ENCODE results near the gene CEP104.

Gene CEP104

DNA sequence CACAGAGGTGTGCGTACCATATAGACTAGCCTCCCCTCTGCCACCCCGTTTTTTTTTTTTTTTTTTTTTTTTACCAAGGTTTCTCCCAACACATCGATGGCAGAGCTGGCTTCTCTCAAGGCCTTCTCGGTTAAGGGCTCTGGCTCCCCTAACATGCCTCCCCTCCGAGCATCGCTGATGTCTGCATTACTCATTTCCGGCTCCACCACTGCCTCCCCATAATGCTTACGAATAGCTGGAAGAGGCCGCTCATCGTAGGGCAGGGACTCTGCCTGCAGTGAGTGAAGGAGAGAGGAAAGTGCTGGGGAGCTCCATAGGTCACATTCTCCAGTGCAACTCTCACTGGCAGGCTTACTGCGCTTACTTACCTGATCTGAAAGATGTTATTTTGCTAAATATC is 20.6 kb downstream of the CEP104 start:
- H3K4me3 Mint-ChIP-seq, result no peak overlapping the region
- no peaks in the 10 kb centered on the region for H3K27me3 Mint-ChIP-seq
- H3K36me3 Mint-ChIP-seq (ENCODE audit: low read depth), result peaks cover 87% of the 10 kb centered on the region
- peaks cover 10% of the 10 kb centered on the region for H3K9me3 Mint-ChIP-seq
- H3K27ac Mint-ChIP-seq, result no peak overlapping the region
- no peaks in the 10 kb centered on the region for H3K4me1 Mint-ChIP-seq (ENCODE audit: low read depth)
- DNase-seq, result no peak

DNA sequence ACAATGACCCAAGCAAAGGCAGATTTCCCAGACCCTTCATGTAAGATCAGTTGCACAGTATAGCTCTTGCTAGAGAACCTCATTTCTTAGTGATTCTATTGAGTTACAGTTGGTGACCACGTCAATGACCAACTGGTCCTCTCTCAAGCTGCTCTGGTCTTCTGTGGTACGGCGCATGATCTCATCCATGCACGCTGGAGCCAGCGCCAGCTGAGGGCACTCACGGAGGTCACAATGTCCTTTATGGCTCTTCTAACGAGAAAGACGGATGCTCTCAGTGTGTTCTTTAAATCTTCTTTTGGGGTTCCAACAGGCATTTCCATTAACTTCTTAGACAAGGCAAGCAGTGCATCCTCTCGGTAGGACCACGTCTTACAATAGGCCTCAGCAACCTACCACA is 22.3 kb downstream of the CEP104 start:
- no peaks in the 10 kb centered on the region for H3K4me1 Mint-ChIP-seq (ENCODE audit: low read depth)
- no peak overlapping the region for H3K4me3 Mint-ChIP-seq
- H3K9me3 Mint-ChIP-seq, result peaks cover 10% of the 10 kb centered on the region
- no peak for DNase-seq
- no peaks in the 10 kb centered on the region for H3K27me3 Mint-ChIP-seq
- no peak overlapping the region for H3K27ac Mint-ChIP-seq
- peaks cover 90% of the 10 kb centered on the region for H3K36me3 Mint-ChIP-seq (ENCODE audit: low read depth)

DNA sequence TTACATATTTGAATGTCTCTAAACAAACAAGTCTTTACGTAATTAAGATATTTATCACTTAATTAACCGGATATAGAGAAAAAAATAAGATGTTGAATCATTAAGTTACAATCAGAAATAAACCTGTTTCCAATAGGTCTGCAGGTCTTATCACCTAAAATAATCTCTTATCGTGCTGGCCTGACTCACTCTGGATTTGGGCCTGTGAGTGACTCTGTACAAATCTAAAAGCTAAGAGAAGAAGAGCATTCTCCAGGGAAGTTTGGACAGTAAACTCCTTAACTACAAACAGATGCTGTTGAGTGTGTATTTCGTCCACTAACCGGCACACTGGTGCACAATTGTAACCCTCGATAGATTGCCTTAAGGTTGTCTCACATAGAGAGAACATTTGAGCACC is 25.3 kb downstream of the CEP104 start:
- Mint-ChIP-seq H3K27ac (no peak overlapping the region), H3K4me3 (no peak overlapping the region), H3K9me3 (no peaks in the 10 kb centered on the region), H3K36me3 (ENCODE audit: low read depth) (peaks cover 88% of the 10 kb centered on the region), H3K27me3 (no peaks in the 10 kb centered on the region), H3K4me1 (ENCODE audit: low read depth) (no peaks in the 10 kb centered on the region)
- no peak for DNase-seq

DNA sequence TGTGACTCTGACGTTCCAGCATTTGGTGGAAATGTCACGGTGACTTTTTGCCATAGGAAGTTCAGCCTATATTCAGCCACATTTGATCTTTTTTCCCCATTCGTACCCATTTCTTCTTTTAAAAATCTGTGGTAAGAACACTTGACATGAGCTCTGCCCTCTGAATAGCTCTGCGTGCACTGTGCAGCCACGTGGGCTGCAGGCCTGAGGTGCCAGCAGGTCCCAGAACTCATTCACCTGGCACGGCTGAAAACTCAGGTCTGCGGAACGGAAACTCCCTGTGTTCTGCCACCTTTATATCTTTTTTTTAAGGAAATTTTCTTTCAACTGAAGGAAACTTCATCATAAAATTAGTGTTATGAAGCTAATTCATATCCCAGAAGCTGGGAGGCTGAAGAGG is 28.6 kb downstream of the CEP104 start:
- Mint-ChIP-seq H3K4me3 (no peak overlapping the region), H3K36me3 (ENCODE audit: low read depth) (peaks cover 85% of the 10 kb centered on the region), H3K4me1 (ENCODE audit: low read depth) (no peaks in the 10 kb centered on the region), H3K9me3 (no peaks in the 10 kb centered on the region), H3K27ac (no peak overlapping the region), H3K27me3 (no peaks in the 10 kb centered on the region)
- no peak for DNase-seq

DNA sequence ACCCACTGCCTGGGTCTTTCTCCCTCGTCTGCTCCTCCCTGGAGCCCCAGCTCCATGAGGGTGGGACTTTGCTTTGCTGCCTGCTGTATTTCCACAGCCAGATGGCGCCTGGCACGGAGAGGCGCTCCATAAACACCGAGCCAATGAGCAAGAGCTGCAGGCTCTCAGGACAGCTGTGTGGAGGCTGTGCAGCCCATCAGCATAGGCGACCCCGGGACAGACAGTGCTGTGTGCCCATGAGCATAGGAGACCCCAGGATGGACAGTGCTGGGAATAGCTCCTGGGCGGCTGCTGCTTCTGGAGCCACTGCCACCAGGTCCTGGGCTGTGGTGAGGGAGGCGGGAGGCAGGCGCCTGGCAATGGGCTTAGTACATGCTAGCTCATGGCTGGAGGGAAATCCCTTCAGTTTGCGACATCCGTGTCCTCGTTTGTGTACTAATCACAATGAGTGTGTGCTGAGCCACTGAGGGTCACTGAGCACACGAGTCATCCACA is 29.2 kb downstream of the CEP104 start:
- H3K9me3 Mint-ChIP-seq, result no peaks in the 10 kb centered on the region
- no peak overlapping the region for H3K4me3 Mint-ChIP-seq
- no peaks in the 10 kb centered on the region for H3K4me1 Mint-ChIP-seq (ENCODE audit: low read depth)
- H3K27me3 Mint-ChIP-seq, result no peaks in the 10 kb centered on the region
- peaks cover 86% of the 10 kb centered on the region for H3K36me3 Mint-ChIP-seq (ENCODE audit: low read depth)
- no peak for DNase-seq
- no peak overlapping the region for H3K27ac Mint-ChIP-seq

DNA sequence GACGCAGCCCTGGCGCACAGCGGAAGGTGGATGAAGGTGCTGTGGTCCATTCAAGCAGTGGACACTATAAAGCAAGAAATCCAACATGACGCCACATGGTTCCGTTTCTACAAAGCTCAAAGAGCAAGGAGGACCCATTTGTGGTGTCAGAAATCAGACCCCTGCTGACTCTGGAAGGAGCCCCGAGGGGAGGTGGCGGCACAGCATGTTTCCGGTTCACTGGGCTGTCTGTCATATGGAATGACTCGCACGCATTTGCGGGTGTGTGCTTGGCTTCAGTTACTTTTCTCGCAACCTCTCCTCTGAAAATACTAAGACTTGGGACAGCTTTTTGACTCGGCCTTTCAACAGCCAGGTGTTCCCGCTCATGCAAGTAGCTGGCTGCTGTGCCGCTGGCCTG is 31.7 kb downstream of the CEP104 start:
- no peak overlapping the region for H3K4me3 Mint-ChIP-seq
- no peak for DNase-seq
- no peak overlapping the region for H3K27ac Mint-ChIP-seq
- H3K27me3 Mint-ChIP-seq, result no peaks in the 10 kb centered on the region
- peaks cover 86% of the 10 kb centered on the region for H3K36me3 Mint-ChIP-seq (ENCODE audit: low read depth)
- no peaks in the 10 kb centered on the region for H3K9me3 Mint-ChIP-seq
- no peaks in the 10 kb centered on the region for H3K4me1 Mint-ChIP-seq (ENCODE audit: low read depth)

DNA sequence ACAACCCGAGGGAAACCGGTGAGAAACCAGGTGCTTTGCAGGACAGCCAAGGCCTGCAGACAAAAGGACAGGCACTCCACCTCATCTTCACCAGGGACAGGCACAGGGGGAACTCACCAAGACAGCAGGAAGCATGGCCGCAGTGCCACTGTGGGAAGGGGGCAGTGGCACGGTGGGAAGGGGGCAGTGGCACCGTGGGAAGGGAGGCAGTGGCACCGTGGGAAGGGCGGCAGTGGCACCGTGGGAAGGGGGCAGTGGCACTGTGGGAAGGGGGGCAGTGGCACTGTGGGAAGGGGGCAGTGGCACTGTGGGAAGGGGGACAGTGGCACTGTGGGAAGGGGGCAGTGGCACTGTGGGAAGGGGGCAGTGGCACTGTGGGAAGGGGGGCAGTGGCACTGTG is 32.4 kb downstream of the CEP104 start:
- no peak overlapping the region for H3K27ac Mint-ChIP-seq
- no peak overlapping the region for H3K4me3 Mint-ChIP-seq
- peaks cover 85% of the 10 kb centered on the region for H3K36me3 Mint-ChIP-seq (ENCODE audit: low read depth)
- no peaks in the 10 kb centered on the region for H3K27me3 Mint-ChIP-seq
- H3K9me3 Mint-ChIP-seq, result no peaks in the 10 kb centered on the region
- no peaks in the 10 kb centered on the region for H3K4me1 Mint-ChIP-seq (ENCODE audit: low read depth)
- DNase-seq, result no peak

DNA sequence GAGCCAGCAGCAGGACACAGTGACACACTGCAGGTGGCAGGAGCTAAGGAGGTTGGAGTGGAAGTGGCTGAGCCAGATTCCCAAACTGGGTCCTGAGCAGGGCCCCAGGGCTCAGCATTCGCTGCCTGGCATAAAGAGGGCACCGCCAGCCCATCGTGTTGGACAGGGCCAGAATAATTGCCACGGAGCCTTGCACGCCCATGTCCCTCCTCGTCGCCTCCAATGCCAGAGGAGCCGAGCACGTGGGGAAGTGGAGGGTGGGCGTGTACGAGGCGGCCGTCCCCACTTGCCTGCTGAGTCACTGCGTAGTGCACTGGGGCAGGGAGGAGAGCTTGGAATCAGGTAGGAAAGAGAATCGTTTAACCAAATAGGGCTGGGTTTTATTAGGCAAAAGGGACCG is 34.6 kb downstream of the CEP104 start:
- Mint-ChIP-seq H3K9me3 (no peaks in the 10 kb centered on the region), H3K4me3 (no peak overlapping the region), H3K27me3 (no peaks in the 10 kb centered on the region), H3K27ac (no peak overlapping the region), H3K4me1 (ENCODE audit: low read depth) (no peaks in the 10 kb centered on the region), H3K36me3 (ENCODE audit: low read depth) (peaks cover 74% of the 10 kb centered on the region)
- no peak for DNase-seq

DNA sequence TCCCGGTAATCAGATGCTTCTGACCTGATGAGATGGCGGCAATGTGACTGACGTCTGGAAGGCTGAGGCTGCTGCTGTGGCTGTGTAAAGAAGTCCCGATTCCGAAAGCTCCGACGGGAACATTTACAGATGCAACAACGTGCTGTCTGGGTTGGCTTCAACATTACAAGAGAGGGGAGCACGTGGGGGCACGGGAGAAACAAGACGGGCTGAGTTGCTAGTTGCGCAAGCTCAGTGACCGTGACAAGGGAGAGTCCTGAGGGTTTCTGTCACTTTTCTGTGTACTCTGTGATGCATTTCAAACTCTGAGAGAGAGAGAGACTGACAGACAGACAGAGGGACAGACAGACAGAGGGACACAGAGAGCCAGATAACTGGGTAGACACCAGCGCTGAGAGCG is 35.1 kb downstream of the CEP104 start:
- no peak for DNase-seq

DNA sequence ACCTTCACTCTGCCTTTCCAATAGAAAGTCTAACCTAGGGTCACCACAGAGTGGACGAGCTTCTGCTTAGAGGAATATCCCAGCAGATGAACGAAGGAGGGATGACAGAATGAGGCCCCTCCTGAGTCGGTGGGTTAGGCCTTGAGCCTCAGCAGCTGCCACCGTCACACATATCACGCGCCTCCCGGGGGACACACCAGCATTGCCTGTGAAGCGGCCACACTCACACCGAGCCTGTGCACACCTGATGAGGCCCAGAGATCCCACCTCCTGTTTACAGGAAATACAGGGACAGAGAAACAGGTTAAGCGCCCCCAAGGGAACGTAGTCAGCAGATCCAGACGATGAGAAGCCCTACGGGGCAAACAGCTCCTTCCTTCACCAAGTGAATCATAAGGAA is 35.6 kb downstream of the CEP104 start:
- no peak overlapping the region for H3K27ac Mint-ChIP-seq
- no peaks in the 10 kb centered on the region for H3K9me3 Mint-ChIP-seq
- no peak for DNase-seq
- H3K4me3 Mint-ChIP-seq, result no peak overlapping the region
- H3K27me3 Mint-ChIP-seq, result no peaks in the 10 kb centered on the region
- peaks cover 69% of the 10 kb centered on the region for H3K36me3 Mint-ChIP-seq (ENCODE audit: low read depth)
- no peaks in the 10 kb centered on the region for H3K4me1 Mint-ChIP-seq (ENCODE audit: low read depth)

More for the DNA sequence above, 35.1 kb downstream of the CEP104 start:
- no peak overlapping the region for H3K4me3 Mint-ChIP-seq
- no peaks in the 10 kb centered on the region for H3K27me3 Mint-ChIP-seq
- no peaks in the 10 kb centered on the region for H3K4me1 Mint-ChIP-seq (ENCODE audit: low read depth)
- peaks cover 73% of the 10 kb centered on the region for H3K36me3 Mint-ChIP-seq (ENCODE audit: low read depth)
- H3K27ac Mint-ChIP-seq, result no peak overlapping the region
- H3K9me3 Mint-ChIP-seq, result no peaks in the 10 kb centered on the region

DNA sequence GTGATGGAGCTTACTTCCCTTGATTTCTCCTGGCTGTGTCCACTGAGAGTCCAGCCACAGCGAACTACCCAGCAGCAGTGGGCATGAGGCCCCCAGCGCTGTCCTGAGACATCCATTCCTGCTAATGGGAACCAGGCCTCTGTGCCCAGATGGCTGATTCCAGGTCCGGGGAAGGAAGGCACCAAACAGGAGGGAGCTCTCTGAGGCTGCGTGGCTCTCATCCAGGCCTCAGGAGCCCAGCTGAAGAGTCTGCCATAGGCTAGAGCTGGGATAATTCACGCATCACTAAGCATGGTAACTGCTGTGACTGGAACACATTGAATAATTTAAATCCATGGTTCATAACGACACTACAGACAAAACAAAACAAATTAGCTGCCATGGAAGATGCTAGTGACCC is 36.0 kb downstream of the CEP104 start:
- Mint-ChIP-seq H3K27me3 (no peaks in the 10 kb centered on the region), H3K36me3 (ENCODE audit: low read depth) (peaks cover 70% of the 10 kb centered on the region), H3K4me3 (no peak overlapping the region), H3K4me1 (ENCODE audit: low read depth) (no peaks in the 10 kb centered on the region), H3K9me3 (no peaks in the 10 kb centered on the region), H3K27ac (no peak overlapping the region)
- no peak for DNase-seq

DNA sequence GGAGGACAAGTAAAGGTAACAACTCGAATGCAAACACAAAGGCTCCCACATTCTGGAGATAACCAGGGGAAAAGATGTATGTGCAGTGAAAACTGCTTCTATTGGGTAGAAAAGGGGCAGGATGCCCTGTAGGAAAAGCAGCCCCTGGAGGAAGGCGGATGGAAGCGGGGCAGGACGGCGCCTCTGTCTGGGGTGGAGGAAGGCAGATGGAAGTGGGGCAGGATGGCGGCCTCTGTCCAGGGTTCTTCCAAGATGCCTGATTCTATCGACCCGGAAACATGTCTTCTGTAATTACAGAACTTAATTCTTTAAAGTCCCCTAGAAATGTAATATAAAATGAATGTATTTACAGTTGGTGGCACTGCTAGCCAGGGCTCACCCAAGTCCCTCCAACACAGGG is 36.7 kb downstream of the CEP104 start:
- Mint-ChIP-seq H3K4me1 (ENCODE audit: low read depth) (no peaks in the 10 kb centered on the region), H3K27ac (no peak overlapping the region), H3K27me3 (no peaks in the 10 kb centered on the region), H3K9me3 (no peaks in the 10 kb centered on the region), H3K4me3 (no peak overlapping the region), H3K36me3 (ENCODE audit: low read depth) (peaks cover 69% of the 10 kb centered on the region)
- DNase-seq, result no peak

DNA sequence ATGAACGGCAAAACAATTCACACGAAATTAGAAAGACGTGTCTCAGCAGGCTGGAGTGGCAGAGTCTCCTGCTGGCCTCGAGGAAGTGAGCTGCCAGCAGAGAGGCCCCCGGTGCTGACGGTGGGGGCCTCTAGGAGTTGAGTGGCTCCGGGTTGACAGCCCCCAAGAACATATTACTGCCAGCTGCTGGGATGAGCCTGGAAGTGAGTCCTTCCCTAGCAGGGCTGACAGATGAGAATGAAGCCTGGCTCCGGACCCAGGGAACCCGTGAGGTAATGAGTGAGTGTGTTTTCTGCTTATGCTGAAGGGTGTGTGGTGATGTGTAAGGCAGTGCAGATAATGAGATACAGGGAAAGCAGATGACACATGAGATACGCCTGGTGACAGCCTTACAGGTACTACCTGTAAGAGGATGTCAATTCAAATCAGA is 37.2 kb downstream of the CEP104 start:
- Mint-ChIP-seq H3K4me1 (ENCODE audit: low read depth) (no peaks in the 10 kb centered on the region), H3K4me3 (no peak overlapping the region), H3K36me3 (ENCODE audit: low read depth) (peaks cover 75% of the 10 kb centered on the region), H3K27ac (no peak overlapping the region), H3K9me3 (no peaks in the 10 kb centered on the region), H3K27me3 (no peaks in the 10 kb centered on the region)
- DNase-seq, result no peak

DNA sequence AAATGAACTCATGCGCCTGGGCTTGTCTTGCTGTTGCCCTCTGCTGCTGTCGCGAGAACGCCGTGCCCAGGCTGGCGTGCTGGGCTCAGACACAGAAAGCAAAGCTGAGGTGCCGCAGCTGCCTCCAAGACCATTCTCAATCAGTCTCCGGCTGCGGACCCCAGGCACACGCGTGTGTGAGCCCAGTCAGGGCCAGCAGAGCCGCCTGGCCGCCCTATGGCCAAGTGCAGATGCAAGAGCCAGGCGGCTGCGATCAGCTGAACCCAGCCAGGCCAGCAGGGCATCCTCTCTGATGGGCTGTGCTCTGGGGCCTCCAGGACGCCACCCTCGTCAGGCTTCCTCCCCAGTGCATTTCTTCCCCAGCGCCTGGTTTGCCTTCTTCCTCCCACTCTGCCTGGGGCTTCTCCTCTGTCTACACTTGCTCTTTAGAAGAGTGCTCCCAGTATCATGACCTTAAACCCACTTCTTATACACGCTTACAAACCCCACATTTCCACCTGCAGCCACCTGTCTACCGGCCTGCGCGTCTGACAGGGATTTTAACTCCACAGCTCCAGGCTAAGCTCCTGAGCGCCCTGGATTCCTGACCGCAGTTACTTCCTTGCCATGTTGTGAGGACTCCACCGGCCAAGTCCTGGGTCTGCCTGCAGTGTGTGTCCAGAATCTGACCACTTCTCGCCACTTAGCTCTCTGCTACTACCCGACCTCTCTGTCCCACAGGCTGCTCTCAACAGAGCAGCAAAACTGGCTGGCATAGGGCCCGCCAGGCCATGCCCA is 39.0 kb downstream of the CEP104 start:
- no peak for DNase-seq
- Mint-ChIP-seq H3K4me1 (ENCODE audit: low read depth) (no peaks in the 10 kb centered on the region), H3K27me3 (no peaks in the 10 kb centered on the region), H3K9me3 (no peaks in the 10 kb centered on the region), H3K27ac (no peak overlapping the region), H3K36me3 (ENCODE audit: low read depth) (peaks cover 71% of the 10 kb centered on the region), H3K4me3 (no peak overlapping the region)

DNA sequence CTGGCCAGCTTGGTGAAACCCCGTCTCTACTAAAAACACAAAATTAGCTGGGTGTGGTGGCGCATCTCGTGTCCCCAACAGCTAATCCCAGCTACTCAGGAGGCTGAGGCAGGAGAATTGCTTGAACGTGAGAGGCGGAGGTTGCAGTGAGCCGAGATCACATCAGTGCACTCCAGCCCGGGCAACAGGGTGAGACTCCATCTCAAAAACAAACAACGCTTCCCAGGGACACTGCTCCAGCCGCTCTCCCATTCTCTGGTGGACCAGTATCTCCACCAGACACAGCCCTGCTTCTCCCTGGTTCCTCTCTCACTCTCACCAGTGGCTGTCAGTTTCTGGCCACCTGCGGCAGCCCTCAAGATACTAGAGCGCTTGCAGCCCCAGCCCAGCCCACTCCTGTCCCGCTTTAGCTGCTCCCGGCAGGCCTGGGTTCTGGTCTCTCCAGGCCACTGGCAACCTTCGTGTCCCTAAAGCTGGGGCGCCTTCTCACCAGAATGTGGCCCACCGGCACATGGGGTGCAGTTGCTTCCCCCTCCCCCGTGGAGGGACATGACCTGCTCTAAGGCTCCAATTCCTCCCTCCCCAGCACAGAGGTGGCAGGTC is 39.8 kb downstream of the CEP104 start:
- H3K4me3 Mint-ChIP-seq, result no peak overlapping the region
- peaks cover 63% of the 10 kb centered on the region for H3K36me3 Mint-ChIP-seq (ENCODE audit: low read depth)
- no peak for DNase-seq
- H3K27me3 Mint-ChIP-seq, result no peaks in the 10 kb centered on the region
- no peak overlapping the region for H3K27ac Mint-ChIP-seq
- no peaks in the 10 kb centered on the region for H3K4me1 Mint-ChIP-seq (ENCODE audit: low read depth)
- H3K9me3 Mint-ChIP-seq, result no peaks in the 10 kb centered on the region

Measured in activated T-cell treated with anti-CD3 and anti-CD28 coated beads, Interleukin-2, amount 50 U/mL, for 24 hours (primary cell).